PFSK-1 (cell line): ENCODE measurements around the gene CFHR4.

Experiments
- FOXP2 ChIP-seq: optimal IDR thresholded peaks from 2 replicates; pipeline ENCODE3; 2011; ENCODE audit warnings: borderline replicate concordance, control low read depth, inconsistent platforms; ENCODE audit not compliant: insufficient read depth; ENCODE audit errors: extremely low read length, extremely low read depth
- POLR2AphosphoS5 ChIP-seq: IDR thresholded peaks from 2 replicates; pipeline ENCODE4 v1.6.1; 2012; ENCODE audit warnings: low read depth, mild to moderate bottlenecking, control low read depth, low read length, moderate library complexity
- SIN3A ChIP-seq: IDR thresholded peaks from 2 replicates; pipeline ENCODE4 v1.6.1; 2012; ENCODE audit warnings: mild to moderate bottlenecking, low read length, moderate library complexity, borderline replicate concordance; ENCODE audit not compliant: insufficient read depth
- TAF1 ChIP-seq: IDR thresholded peaks from 2 replicates; pipeline ENCODE4 v1.6.1; 2012; ENCODE audit warnings: low read length, control low read depth, borderline replicate concordance; ENCODE audit not compliant: insufficient read depth
- TF ChIP-seq, protein P1 (sequence below), 2 experiments: IDR thresholded peaks; 2 replicates each; pipeline versions ENCODE4 v1.6.1 to v1.8.0; 2011 to 2012; ENCODE audit warnings: low read depth in 2 of 2, low read length in 2 of 2, control low read depth in 1 of 2, inconsistent platforms in 1 of 2, mild to moderate bottlenecking in 1 of 2, moderate library complexity in 1 of 2; ENCODE audit not compliant: insufficient read depth in 1 of 2

DNA sequence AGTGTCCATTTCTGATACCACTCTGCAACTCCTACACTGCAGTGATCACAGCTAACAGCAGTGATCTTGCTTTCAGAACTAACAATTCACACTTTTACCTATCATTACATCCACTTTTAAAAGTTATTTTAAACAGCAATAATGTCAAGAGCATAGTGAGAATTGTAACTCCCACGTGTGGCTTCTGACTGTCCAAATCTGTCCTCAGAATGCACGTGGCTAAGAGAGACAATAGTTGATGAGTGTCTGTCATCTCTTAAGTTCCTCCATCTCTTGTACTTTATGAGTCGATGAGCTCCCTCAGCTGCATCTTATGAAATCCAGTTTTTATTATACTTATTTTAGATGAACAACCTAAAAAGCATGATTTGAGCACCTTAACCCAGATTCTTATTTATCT, 73.0 kb downstream of the CFHR4 start:
- TF ChIP-seq TAF1, result no peak
- no peak for TF ChIP-seq POLR2AphosphoS5
- TF ChIP-seq, protein P1, sequence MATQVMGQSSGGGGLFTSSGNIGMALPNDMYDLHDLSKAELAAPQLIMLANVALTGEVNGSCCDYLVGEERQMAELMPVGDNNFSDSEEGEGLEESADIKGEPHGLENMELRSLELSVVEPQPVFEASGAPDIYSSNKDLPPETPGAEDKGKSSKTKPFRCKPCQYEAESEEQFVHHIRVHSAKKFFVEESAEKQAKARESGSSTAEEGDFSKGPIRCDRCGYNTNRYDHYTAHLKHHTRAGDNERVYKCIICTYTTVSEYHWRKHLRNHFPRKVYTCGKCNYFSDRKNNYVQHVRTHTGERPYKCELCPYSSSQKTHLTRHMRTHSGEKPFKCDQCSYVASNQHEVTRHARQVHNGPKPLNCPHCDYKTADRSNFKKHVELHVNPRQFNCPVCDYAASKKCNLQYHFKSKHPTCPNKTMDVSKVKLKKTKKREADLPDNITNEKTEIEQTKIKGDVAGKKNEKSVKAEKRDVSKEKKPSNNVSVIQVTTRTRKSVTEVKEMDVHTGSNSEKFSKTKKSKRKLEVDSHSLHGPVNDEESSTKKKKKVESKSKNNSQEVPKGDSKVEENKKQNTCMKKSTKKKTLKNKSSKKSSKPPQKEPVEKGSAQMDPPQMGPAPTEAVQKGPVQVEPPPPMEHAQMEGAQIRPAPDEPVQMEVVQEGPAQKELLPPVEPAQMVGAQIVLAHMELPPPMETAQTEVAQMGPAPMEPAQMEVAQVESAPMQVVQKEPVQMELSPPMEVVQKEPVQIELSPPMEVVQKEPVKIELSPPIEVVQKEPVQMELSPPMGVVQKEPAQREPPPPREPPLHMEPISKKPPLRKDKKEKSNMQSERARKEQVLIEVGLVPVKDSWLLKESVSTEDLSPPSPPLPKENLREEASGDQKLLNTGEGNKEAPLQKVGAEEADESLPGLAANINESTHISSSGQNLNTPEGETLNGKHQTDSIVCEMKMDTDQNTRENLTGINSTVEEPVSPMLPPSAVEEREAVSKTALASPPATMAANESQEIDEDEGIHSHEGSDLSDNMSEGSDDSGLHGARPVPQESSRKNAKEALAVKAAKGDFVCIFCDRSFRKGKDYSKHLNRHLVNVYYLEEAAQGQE (IDR thresholded peaks at IDR 0.05; ENCODE audit: insufficient read depth in 1 of 2, low read depth in 2 of 2, low read length in 2 of 2), result no peak
- TF ChIP-seq SIN3A, result no peak
- no peak for TF ChIP-seq FOXP2
